ENCODE data around the gene RSRC1.
"Not testable (repeated sequence)": the region's sequence is repeated elsewhere in the genome, so short reads cannot be mapped to it uniquely, and the experiment has no call there.

Gene RSRC1

DNA sequence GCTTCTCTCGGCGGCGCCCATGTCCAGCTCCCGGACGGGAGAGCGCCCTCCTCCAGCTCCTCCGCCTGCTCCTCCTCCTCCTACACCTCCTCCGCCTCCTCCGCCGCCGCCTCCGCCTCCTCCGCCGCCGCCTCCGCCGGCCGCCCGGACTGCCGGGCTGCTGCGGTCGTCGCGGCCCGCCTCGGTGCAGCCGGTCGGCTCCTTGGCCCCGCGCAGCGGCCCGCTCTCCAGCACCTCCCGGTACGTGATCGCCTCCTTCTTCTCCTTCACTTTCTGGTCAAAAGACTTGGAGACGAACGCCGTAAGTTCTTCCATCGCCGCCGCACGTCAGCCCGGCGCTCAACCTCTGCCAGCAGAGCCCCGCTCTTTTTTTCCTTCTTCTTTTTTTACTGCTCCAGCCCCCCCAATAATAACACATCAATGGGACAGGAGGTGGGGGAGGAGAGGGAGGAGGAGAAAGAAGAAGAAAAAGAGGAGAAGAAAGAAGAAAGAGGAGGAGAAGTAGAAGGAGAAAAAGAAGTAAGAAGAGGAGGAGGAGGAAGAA lies 4.1 kb upstream of the RSRC1 start:
- DNase-seq (ENCODE audit: low spot score in 2 of 2) (peak; percentile 9 to 63), ATAC-seq (peak; percentile 3)
- peak overlapping the region; percentile 40 for H3K27ac Mint-ChIP-seq
- peaks cover 50% of the 10 kb centered on the region for H3K4me1 Mint-ChIP-seq
- H3K4me3 Mint-ChIP-seq: peak overlapping the region; percentile 88
- H3K9me3 Mint-ChIP-seq: no peaks in the 10 kb centered on the region
- H3K36me3 Mint-ChIP-seq: peaks cover 28% of the 10 kb centered on the region

DNA sequence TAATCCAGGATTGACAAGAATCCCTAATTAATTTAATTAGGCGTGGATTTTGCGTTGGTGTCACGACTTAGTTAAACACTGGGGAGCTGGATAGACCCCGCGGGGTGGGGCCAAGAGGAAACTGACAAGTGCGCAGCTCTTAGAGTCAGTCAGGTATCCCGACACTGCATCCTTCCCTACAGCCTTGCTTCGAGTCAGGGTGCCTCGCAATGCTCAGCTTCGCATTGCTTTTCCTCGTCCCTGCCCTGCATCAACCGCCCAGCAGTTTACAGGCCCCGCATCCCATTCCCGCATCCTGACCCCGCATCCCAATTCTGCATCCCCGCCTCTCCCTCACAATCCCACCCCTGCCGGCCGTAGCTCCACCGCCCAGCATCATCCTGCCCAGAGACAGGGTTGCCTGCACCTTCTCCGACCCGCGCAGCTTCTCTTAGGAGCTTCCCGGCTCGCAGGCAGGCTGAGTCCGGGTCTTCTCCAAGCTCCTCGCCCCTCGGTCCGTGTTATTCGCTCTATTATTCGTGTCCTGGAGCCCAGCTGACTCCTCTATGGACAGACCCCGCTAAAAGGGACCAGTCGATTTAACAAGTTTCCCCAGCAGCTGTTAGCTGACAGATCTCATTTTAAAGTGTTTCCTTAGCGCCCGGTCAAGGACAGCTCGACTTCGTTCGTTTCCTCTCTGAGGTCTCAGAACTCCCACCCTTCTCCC lies 3.0 kb upstream of the RSRC1 start:
- ATAC-seq: peak; percentile 17
- H3K27ac Mint-ChIP-seq: peak overlapping the region; percentile 40

DNA sequence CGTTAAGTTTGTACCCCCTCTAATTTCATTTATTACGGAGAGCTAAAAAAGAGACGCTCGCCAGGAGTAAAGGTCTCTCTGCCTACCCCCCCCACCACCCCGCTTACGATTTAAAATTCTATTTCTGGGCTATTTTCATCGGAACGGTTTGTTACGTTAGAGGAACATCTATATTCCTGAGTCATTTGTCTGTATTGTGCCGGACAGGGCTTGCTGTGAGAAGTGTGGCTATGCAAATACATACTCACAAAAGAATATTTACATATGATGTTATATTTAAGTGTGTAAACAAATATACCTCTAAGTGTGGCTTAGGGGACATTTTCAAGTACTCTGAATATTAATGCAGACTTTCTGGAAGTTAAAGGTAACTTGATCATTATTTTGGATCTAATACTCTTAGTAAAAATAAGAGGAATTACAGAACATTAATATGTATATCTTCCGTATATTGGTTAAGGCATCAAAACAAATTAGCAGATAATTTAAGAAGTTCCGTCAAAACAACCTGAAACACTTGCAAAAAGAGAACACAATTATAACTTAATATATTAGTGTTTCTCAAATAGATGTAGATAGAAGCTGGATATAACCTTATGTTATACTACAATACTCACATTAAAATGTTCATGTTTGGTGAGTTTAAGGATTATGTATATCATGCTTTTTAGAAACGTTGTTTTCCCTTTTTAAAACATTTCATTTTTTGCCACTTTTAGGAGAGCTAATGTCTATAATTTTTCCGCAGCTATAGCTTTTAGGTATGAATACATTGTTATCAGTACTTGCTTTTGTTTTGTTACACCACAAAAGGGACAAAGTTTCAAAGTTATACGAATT lies 2.1 kb upstream of the RSRC1 start:
- H3K36me3 Mint-ChIP-seq: peaks cover 22% of the 10 kb centered on the region
- no peak for DNase-seq (ENCODE audit: low spot score in 2 of 2)
- no peak for ATAC-seq
- H3K27ac Mint-ChIP-seq: no peak overlapping the region
- H3K4me1 Mint-ChIP-seq: peaks cover 66% of the 10 kb centered on the region
- peaks cover 1% of the 10 kb centered on the region for H3K9me3 Mint-ChIP-seq
- H3K4me3 Mint-ChIP-seq: peak overlapping the region; percentile 88

More for the DNA sequence above, 3.0 kb upstream of the RSRC1 start:
- no peaks in the 10 kb centered on the region for H3K9me3 Mint-ChIP-seq
- H3K4me3 Mint-ChIP-seq: peak overlapping the region; percentile 88
- peaks cover 28% of the 10 kb centered on the region for H3K36me3 Mint-ChIP-seq
- DNase-seq (ENCODE audit: low spot score in 2 of 2): peak in 1 of 2 donors; percentile 59
- peaks cover 61% of the 10 kb centered on the region for H3K4me1 Mint-ChIP-seq

DNA sequence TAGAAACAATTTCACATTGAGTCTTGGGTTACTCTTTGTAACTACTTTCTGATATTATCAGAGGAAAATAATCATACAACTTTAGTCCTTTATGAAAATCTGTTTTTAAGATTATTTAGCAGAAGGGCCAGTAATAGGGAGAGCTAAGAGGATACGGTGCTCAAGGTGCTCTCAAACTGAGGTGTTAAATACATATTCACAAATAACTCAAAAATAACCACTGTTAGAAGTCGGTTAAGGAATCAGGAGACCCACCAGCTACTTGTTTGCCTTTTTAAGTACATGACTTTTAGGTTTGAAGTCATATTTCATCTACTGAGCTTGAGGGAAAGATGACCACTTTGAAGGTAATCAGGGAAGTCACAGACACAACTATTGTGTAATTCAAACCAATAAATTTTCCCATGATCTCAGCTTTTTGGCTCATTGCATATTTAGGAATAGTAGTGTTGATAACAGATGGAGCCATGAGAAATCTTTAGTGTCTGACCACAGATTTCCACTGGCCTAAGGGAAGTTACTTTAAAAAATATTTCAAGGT lies 1.4 kb upstream of the RSRC1 start:
- Mint-ChIP-seq H3K4me3 (peak overlapping the region; percentile 98), H3K9me3 (peaks cover 2% of the 10 kb centered on the region), H3K4me1 (peaks cover 63% of the 10 kb centered on the region), H3K27ac (no peak overlapping the region), H3K36me3 (peaks cover 18% of the 10 kb centered on the region)
- no peak for DNase-seq (ENCODE audit: low spot score in 2 of 2)
- no peak for ATAC-seq

DNA sequence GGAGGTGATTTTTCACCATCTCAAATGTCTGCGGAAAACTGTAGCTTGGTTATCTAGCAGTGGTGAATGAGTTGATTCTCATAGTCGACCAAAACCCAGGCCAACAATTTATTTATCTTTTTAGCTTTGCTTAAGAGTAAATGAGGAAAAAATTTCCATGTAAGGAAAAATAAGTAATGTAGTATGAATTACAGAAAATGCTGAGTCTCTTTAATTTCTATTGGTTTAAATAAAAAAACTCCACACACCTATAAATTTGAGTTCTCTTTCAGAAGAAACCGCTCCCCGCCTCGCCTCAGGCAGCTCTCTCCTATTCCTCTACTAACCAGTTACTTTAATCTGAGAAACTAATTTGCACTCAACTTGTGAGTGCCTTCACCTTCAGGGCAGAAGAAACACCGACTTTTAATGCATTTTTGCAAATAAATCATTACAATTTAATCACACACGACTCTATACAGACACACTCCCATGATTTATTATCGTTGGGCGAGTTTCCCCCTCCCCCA lies 540 bp upstream of the RSRC1 start:
- H3K9me3 Mint-ChIP-seq: peaks cover 2% of the 10 kb centered on the region
- peak; percentile 1 for ATAC-seq
- peak overlapping the region; percentile 98 for H3K4me3 Mint-ChIP-seq
- H3K4me1 Mint-ChIP-seq: peaks cover 59% of the 10 kb centered on the region
- no peak for DNase-seq (ENCODE audit: low spot score in 2 of 2)
- H3K27ac Mint-ChIP-seq: peak overlapping the region; percentile 91
- H3K36me3 Mint-ChIP-seq: peaks cover 11% of the 10 kb centered on the region

DNA sequence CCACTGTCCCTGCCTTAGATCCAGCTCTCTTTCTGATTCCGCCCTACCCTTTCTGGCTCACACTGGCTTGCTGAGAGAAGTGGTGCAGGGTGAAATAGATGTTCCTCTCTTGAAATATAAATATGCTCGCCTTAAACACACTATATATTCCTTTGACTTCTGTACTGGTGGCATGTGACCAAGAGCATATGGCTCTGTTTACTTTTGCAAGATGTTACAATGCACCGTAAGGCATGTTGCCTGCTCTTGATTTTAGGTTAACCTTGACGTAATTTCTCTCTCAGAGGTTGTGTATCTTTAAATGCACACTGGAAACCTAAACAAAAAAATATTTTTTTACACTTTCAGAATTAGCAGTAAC lies 749 bp downstream of the RSRC1 start:
- ATAC-seq: no peak
- Mint-ChIP-seq H3K4me1 (peaks cover 63% of the 10 kb centered on the region), H3K4me3 (peak overlapping the region; percentile 98), H3K9me3 (peaks cover 2% of the 10 kb centered on the region), H3K36me3 (peaks cover 11% of the 10 kb centered on the region), H3K27ac (peak overlapping the region; percentile 91)
- no peak for DNase-seq (ENCODE audit: low spot score in 2 of 2)

DNA sequence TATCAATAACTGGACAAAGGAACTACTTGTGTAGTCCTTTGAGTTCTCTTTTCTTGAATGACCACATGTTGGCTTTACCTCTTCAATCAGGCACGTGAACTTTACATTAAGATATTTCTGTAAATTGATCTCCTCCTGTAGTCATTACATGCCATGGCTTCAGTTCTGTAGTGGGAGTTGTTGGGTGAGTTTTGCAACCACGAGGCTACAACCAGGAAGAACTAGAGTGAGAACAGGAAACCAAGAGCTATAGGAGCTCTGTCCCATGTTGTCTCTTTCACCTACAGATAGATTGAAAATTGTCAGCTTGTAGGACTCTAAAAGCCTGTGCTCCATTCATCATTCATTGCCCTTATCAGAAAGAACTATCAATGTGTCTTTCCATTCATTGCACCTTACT lies 2.0 kb downstream of the RSRC1 start:
- Mint-ChIP-seq H3K36me3 (peaks cover 4% of the 10 kb centered on the region), H3K4me1 (peaks cover 50% of the 10 kb centered on the region), H3K27ac (no peak overlapping the region), H3K9me3 (peaks cover 2% of the 10 kb centered on the region), H3K4me3 (peak overlapping the region; percentile 98)
- DNase-seq (ENCODE audit: low spot score in 2 of 2): no peak
- ATAC-seq: no peak

DNA sequence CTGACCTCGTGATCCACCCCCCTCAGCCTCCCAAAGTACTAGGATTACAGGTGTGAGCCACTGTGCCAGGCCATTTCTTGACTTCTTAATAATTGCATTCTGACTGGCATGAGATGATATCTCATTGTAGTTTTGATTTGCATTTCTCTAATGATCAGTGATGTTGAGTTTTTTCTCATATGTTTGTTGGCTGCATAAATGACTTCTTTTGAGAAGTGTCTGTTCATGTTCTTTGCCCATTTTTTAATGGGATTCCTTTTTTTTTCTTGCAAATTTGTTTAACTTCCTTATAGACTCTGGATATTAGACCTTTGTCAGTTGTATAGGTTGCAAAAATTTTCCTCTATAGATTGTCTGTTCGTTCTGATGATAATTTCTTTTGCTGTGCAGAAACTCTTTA lies 3.7 kb downstream of the RSRC1 start:
- H3K4me3 Mint-ChIP-seq, ATAC-seq: not testable (repeated sequence)
- peaks cover 49% of the 10 kb centered on the region for H3K4me1 Mint-ChIP-seq

DNA sequence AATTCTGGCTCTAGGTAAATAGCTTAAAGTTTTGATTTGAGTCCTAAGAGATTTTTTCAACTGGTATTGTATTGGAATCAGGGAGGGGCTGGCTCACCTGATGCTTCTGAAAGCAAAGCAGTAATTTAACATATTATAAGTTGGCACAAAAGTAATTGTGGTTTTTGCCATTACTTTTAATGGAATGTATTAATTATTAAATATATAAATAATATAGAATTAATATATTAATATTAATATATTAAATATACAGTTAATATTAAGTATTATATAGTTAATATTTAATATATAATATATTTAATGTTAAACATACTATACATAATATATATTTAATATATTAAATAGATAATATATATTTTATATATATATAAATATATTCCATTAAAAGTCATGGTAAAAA lies 10.4 kb downstream of the RSRC1 start:
- H3K4me1 Mint-ChIP-seq: peaks cover 6% of the 10 kb centered on the region
- H3K27ac Mint-ChIP-seq: no peak overlapping the region
- DNase-seq (ENCODE audit: low spot score in 2 of 2): no peak
- no peaks in the 10 kb centered on the region for H3K9me3 Mint-ChIP-seq
- peaks cover 36% of the 10 kb centered on the region for H3K36me3 Mint-ChIP-seq
- ATAC-seq: no peak
- no peak overlapping the region for H3K4me3 Mint-ChIP-seq

More for the DNA sequence above, 3.7 kb downstream of the RSRC1 start:
- H3K36me3 Mint-ChIP-seq; H3K9me3 Mint-ChIP-seq; DNase-seq (ENCODE audit: low spot score in 2 of 2); H3K27ac Mint-ChIP-seq: not testable (repeated sequence)

DNA sequence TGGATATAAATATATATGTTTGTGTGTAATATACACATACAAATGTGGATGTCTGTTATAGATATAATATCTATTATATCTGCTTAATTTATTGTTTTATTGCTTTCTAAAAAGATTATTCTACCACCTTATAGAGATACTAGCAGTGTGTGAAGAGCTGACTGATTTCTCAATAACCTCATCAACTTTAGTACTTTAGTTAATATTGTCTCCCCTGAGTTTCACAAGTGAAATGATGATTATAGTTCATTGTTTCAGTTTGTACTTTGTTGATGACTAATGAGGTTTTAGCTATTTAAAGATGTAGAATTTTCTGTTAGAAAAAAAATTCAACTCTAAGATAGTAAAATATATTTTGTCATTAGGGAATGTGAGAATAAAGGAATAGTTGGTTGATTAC lies 11.4 kb downstream of the RSRC1 start:
- H3K4me1 Mint-ChIP-seq: peaks cover 6% of the 10 kb centered on the region
- ATAC-seq (peak; percentile 65), DNase-seq (ENCODE audit: low spot score in 2 of 2) (no peak)
- peaks cover 44% of the 10 kb centered on the region for H3K36me3 Mint-ChIP-seq
- no peak overlapping the region for H3K27ac Mint-ChIP-seq
- H3K4me3 Mint-ChIP-seq: no peak overlapping the region
- peaks cover 5% of the 10 kb centered on the region for H3K9me3 Mint-ChIP-seq

DNA sequence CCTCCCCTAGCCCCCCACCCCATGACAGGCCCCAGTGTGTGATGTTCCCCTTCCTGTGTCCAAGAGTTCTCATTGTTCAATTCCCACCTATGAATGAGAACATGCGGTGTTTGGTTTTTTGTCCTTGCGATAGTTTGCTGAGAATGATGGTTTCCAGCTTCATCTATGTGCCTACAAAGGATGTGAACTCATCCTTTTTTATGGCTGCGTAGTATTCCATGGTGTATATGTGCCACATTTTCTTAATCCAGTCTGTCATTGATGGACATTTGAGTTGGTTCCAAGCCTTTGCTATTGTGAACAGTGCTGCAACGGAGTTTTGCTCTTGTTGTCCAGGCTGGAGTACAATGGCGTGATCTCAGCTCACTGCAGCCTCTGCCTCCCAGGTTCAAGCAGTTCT lies 12.8 kb downstream of the RSRC1 start:
- Mint-ChIP-seq H3K36me3 (peaks cover 58% of the 10 kb centered on the region), H3K9me3 (peaks cover 16% of the 10 kb centered on the region)
- ATAC-seq; DNase-seq (ENCODE audit: low spot score in 2 of 2); H3K27ac Mint-ChIP-seq; H3K4me1 Mint-ChIP-seq; H3K4me3 Mint-ChIP-seq: not testable (repeated sequence)

DNA sequence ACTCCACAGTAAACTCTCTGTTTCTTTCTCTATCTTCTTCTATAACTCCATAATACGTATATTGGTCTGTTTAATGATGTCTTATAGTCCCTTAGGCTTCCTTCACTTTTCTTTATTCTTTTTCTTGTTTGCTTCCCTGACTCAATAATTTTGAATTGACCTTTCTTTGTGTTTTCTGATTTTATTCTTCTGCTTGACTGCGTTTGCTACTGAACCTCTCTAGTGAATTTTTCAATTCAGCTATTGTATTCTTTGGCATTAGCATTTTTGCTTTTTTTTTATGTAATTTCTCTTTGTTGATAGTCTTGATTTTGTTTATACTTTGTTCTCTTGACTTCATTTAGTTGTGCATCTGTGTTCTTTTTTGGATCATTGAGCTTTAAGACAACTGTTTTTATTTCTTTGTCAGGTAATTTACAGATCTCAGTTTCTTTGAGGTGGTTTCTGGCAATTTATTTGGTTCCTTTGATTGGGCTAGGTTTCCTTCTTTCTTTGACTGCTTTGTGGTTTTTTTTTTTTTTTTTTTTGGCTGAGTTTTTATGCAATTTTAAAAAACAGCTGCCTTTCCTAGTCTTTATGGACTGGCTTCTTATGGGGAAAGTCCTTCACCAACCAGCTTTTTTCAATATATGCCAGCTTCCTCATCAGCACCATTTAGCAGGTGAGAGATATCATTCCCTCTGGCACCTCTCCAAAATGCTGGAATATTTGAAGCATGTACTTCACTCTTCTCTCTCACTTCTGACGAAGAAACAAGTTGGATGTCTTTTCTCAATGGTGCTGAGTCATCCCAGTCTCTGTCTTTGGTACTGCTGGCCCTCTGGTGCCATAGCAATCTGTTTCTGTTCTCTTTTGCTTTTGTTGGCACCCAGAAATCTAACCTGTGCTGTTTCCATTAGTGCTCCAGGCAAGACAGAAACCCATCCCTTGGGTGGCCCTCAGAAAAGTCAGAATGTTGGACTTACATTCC lies 17.6 kb downstream of the RSRC1 start:
- ATAC-seq (no peak), DNase-seq (ENCODE audit: low spot score in 2 of 2) (no peak)
- Mint-ChIP-seq H3K27ac (no peak overlapping the region), H3K9me3 (peaks cover 16% of the 10 kb centered on the region), H3K36me3 (peaks cover 72% of the 10 kb centered on the region), H3K4me1 (peaks cover 9% of the 10 kb centered on the region), H3K4me3 (no peak overlapping the region)

DNA sequence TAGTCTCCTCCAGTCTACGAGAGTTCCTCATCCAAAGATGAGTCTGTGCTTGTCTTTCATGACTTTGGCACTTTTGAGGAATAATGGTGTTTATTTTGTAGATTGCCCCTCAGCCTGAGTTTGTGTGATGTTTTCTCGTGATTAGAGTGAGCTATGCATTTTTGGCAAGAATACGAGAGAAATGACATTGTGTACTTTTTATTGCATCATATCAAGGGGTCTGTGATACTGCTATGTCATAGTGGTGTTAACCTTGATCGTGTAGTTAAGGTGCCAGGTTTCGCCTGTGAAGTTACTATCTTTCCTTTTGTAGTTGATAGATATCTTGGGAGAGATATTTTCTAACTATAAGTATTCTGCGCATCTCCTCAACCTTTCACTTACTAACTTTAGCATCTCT lies 18.9 kb downstream of the RSRC1 start:
- H3K36me3 Mint-ChIP-seq: peaks cover 59% of the 10 kb centered on the region
- DNase-seq (ENCODE audit: low spot score in 2 of 2) (no peak), ATAC-seq (no peak)
- H3K27ac Mint-ChIP-seq: no peak overlapping the region
- peaks cover 16% of the 10 kb centered on the region for H3K9me3 Mint-ChIP-seq
- no peak overlapping the region for H3K4me3 Mint-ChIP-seq
- peaks cover 9% of the 10 kb centered on the region for H3K4me1 Mint-ChIP-seq

DNA sequence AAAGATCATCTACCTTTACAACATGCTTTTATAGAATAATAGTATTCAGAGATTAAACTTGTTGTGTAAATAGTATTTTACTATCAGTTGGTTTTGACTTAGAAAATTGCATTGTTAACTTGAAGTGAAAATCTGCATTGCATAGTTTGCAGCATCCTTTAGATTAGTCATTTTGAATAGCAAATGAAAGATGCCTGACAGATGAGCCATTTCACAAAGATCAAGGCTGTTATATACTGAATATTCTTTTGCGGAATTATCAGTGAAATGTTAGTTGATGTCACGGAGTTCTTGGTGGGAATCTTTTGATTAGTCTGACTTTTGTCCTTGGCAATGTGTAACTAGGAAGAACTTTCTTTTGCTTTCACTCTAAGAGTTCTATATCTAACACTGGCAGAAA lies 24.5 kb downstream of the RSRC1 start:
- no peak overlapping the region for H3K27ac Mint-ChIP-seq
- ATAC-seq: no peak
- H3K4me1 Mint-ChIP-seq: peaks cover 4% of the 10 kb centered on the region
- peaks cover 13% of the 10 kb centered on the region for H3K36me3 Mint-ChIP-seq
- H3K9me3 Mint-ChIP-seq: no peaks in the 10 kb centered on the region
- H3K4me3 Mint-ChIP-seq: no peak overlapping the region
- DNase-seq (ENCODE audit: low spot score in 2 of 2): no peak

Measured in stimulated activated effector memory CD8-positive, alpha-beta T cell treated with anti-CD3 and anti-CD28 coated beads, Interleukin-12 subunit alpha, Interleukin-12 subunit beta, amount 100 ng/mL, for 72 hours (primary cell).